Measurements from ENCODE around the gene PWWP2A. TPM values are rescaled to one million over a fixed set of nuclear protein-coding genes. Genes with fewer than 3 reads are reported as not detected.

Gene PWWP2A
- total RNA-seq, 1 experiment from 2014 or later = 66.7 TPM

GRCh38 chr5:160054831-160055230, 64.4 kb downstream of the PWWP2A start:
- H3K14ac ChIP-seq (ENCODE audit: insufficient read depth, low read length) = no peak overlapping the region
- no peaks in the 10 kb centered on the region for H3K79me1 ChIP-seq (ENCODE audit: insufficient read depth, low read depth, low read length, poor library complexity, severe bottlenecking)
- H2BK15ac ChIP-seq (ENCODE audit: low read depth, low read length) = no peak overlapping the region
- no peak overlapping the region for H3K18ac ChIP-seq (ENCODE audit: insufficient read length, low read depth, low read length)
- no peak overlapping the region for H3K9ac ChIP-seq (ENCODE audit: extremely low read depth, insufficient read length, low read length)
- no peaks in the 10 kb centered on the region for H3K79me2 ChIP-seq (ENCODE audit: insufficient read depth, low read length)
- no peak for TF ChIP-seq CTCF (conservative IDR thresholded peaks at IDR 0.05)
- no peaks in the 10 kb centered on the region for H4K20me1 ChIP-seq (ENCODE audit: control insufficient read depth, insufficient read depth, insufficient read length)
- H3K4me1 ChIP-seq (ENCODE audit: insufficient read depth, low read length) = no peaks in the 10 kb centered on the region
- no peak overlapping the region for H4K5ac ChIP-seq (ENCODE audit: insufficient read length, low read depth, low read length)
- no peak overlapping the region for H3K27ac ChIP-seq (ENCODE audit: insufficient read length, low read depth, low read length)
- no peak for DNase-seq
- Mint-ChIP-seq H3K27ac (no peak overlapping the region), H3K36me3 (ENCODE audit: insufficient read depth in 1 of 3, low read depth in 3 of 3) (peaks cover 32 to 84% (median 75%) of the 10 kb centered on the region in 3 experiments; a peak in 6 of 7 replicates), H3K4me1 (peaks cover 0 to 5% of the 10 kb centered on the region in 2 experiments; a peak in 1 of 4 replicates), H3K9me3 (peaks cover 0 to 4% of the 10 kb centered on the region in 2 experiments; a peak in 2 of 5 replicates), H3K4me3 (no peak overlapping the region), H3K27me3 (ENCODE audit: low read depth) (no peaks in the 10 kb centered on the region)
- no peak overlapping the region for H3K4ac ChIP-seq (ENCODE audit: low read depth, low read length)
- no peak overlapping the region for H2BK120ac ChIP-seq (ENCODE audit: low read depth, low read length, poor library complexity, severe bottlenecking)
- H3K9me3 ChIP-seq (ENCODE audit: control insufficient read depth, low read depth, low read length) = no peaks in the 10 kb centered on the region
- no peak overlapping the region for H3K56ac ChIP-seq (ENCODE audit: insufficient read length, low read depth, low read length)
- no peak overlapping the region for H3K23ac ChIP-seq (ENCODE audit: insufficient read length, low read depth, low read length)
- H3K27me3 ChIP-seq (ENCODE audit: insufficient read depth, low read length) = no peaks in the 10 kb centered on the region
- no peak overlapping the region for H2BK20ac ChIP-seq (ENCODE audit: low read depth, low read length, poor library complexity, severe bottlenecking)
- H2BK5ac ChIP-seq (ENCODE audit: insufficient read length, low read length) = no peak overlapping the region
- no peak overlapping the region for H3K4me2 ChIP-seq (ENCODE audit: insufficient read depth, insufficient read length, low read length)
- H2AK5ac ChIP-seq (ENCODE audit: insufficient read length, low read length) = no peak overlapping the region
- no peak overlapping the region for H2AFZ ChIP-seq (ENCODE audit: low read length)
- no peak overlapping the region for H3T11ph ChIP-seq (ENCODE audit: low read length)
- H2BK12ac ChIP-seq (ENCODE audit: insufficient read length, low read depth, low read length) = no peak overlapping the region
- no CpG with 5 or more reads among the region's 2 CpGs for WGBS (ENCODE audit: extremely low coverage, insufficient read length, low lambda C conversion rate)
- no peak overlapping the region for H4K8ac ChIP-seq (replicated peaks; ENCODE audit: insufficient read length, low read depth, low read length)
- H3K23me2 ChIP-seq (ENCODE audit: insufficient read length, low read depth, low read length, poor library complexity, severe bottlenecking) = no peaks in the 10 kb centered on the region
- no peak overlapping the region for H4K91ac ChIP-seq (ENCODE audit: insufficient read length, low read depth, low read length)
